HEK293 (cell line): ENCODE data around the gene TAF1B.

Experiments used
- CTCF ChIA-PET: fragments of 350-600 bp; formaldehyde crosslinking; extraction: SDS; loops from one replicate; lab custom pipeline; 2021; ENCODE audit warnings: antibody characterized with exemption; lab: Yijun Ruan, JAX
- POLR2A ChIA-PET: fragments of 300-600 bp; formaldehyde crosslinking; extraction: SDS; loops from one replicate; lab custom pipeline; 2020; ENCODE audit warnings: antibody characterized with exemption, inconsistent platforms; lab: Yijun Ruan, JAX
- H3K27ac ChIP-seq: fragments of 200-500 bp; sonication (Bioruptor generic); 2 replicates; pipeline ENCODE4 v1.5.1; 2014; ENCODE audit warnings: low read depth, low read length, control low read depth, inconsistent platforms; ENCODE audit errors: extremely low read depth
- H3K36me3 ChIP-seq, 2 experiments: fragments of 200-500 bp in 1 of 2; sonication (Bioruptor generic) in 1 of 2; 1 replicate in 1 of 2; 2 replicates in 1 of 2; pipeline ENCODE4 v1.5.1; 2014 to 2017; ENCODE audit warnings: inconsistent platforms in 2 of 2, low read length in 2 of 2; ENCODE audit not compliant: control insufficient read depth in 2 of 2, insufficient read depth in 1 of 2
- H3K4me1 ChIP-seq: fragments of 200-500 bp; sonication (Bioruptor generic); 2 replicates; pipeline ENCODE4 v1.5.1; 2014; ENCODE audit warnings: mild to moderate bottlenecking, low read length, inconsistent platforms; ENCODE audit not compliant: control insufficient read depth, insufficient read depth
- H3K4me3 ChIP-seq: 2 replicates; pipeline ENCODE4 v1.5.1; 2011; ENCODE audit warnings: low read depth, mild to moderate bottlenecking, control low read depth, low read length, moderate library complexity
- H3K9me3 ChIP-seq: fragments of 200-500 bp; sonication (Bioruptor generic); 2 replicates; pipeline ENCODE4 v1.5.1; 2014; ENCODE audit warnings: low read depth, low read length, inconsistent platforms; ENCODE audit not compliant: control insufficient read depth, insufficient read depth
- ELK4 ChIP-seq: IDR thresholded peaks from 2 replicates; pipeline ENCODE4 v1.6.1; 2011; ENCODE audit warnings: mild to moderate bottlenecking, low read depth, low read length, borderline replicate concordance
- GLIS1 ChIP-seq: fragments of 450-650 bp; formaldehyde crosslinking; IDR thresholded peaks from 2 replicates; pipeline ENCODE4 v1.5.1; 2016; ENCODE audit warnings: missing biosample characterization, missing genetic modification characterization
- PRDM1 ChIP-seq: fragments of 450-650 bp; formaldehyde crosslinking; IDR thresholded peaks from 2 replicates; pipeline ENCODE4; 2016; ENCODE audit warnings: missing biosample characterization, missing genetic modification characterization
- PRDM6 ChIP-seq: fragments of 450-650 bp; formaldehyde crosslinking; IDR thresholded peaks from 2 replicates; pipeline ENCODE4 v1.5.1; 2017; ENCODE audit warnings: missing biosample characterization, missing genetic modification characterization
- SCRT1 ChIP-seq: fragments of 450-650 bp; formaldehyde crosslinking; IDR thresholded peaks from 2 replicates; pipeline ENCODE4 v1.5.1; 2016; ENCODE audit warnings: missing biosample characterization, missing genetic modification characterization, borderline replicate concordance
- SCRT2 ChIP-seq: fragments of 450-650 bp; formaldehyde crosslinking; IDR thresholded peaks from 2 replicates; pipeline ENCODE4 v1.5.1; 2016; ENCODE audit warnings: missing biosample characterization, missing genetic modification characterization
- TCF7L2 ChIP-seq: IDR thresholded peaks from 2 replicates; pipeline ENCODE4 v1.6.1; 2011; ENCODE audit warnings: low read depth, mild to moderate bottlenecking, inconsistent platforms, low read length, moderate library complexity, borderline replicate concordance
- ZBTB1 ChIP-seq: fragments of 450-650 bp; formaldehyde crosslinking; IDR thresholded peaks from 2 replicates; pipeline ENCODE4 v1.5.1; 2016; ENCODE audit warnings: missing biosample characterization, missing genetic modification characterization
- ZBTB7A ChIP-seq: fragments of 450-650 bp; formaldehyde crosslinking; IDR thresholded peaks from 2 replicates; pipeline ENCODE4 v1.5.1; 2016; ENCODE audit warnings: low read depth, missing biosample characterization, missing genetic modification characterization
- ZFP69B ChIP-seq: fragments of 450-650 bp; formaldehyde crosslinking; IDR thresholded peaks from 2 replicates; pipeline ENCODE4 v1.5.1; 2016; ENCODE audit warnings: missing biosample characterization, missing genetic modification characterization
- ZNF140 ChIP-seq: fragments of 450-650 bp; formaldehyde crosslinking; IDR thresholded peaks from 2 replicates; pipeline ENCODE4 v1.5.1; 2016; ENCODE audit warnings: missing biosample characterization, missing genetic modification characterization
- ZNF148 ChIP-seq: fragments of 450-650 bp; formaldehyde crosslinking; IDR thresholded peaks from 2 replicates; pipeline ENCODE4 v1.5.0; 2017; ENCODE audit warnings: missing biosample characterization, missing genetic modification characterization, borderline replicate concordance
- ZNF248 ChIP-seq: fragments of 450-650 bp; formaldehyde crosslinking; IDR thresholded peaks from 2 replicates; pipeline ENCODE4 v1.5.1; 2017; ENCODE audit warnings: missing biosample characterization, missing genetic modification characterization
- ZNF266 ChIP-seq: fragments of 450-650 bp; formaldehyde crosslinking; IDR thresholded peaks from 2 replicates; pipeline ENCODE4 v1.5.1; 2016; ENCODE audit warnings: missing biosample characterization, missing genetic modification characterization, low read depth
- ZNF37A ChIP-seq: fragments of 450-650 bp; IDR thresholded peaks from 2 replicates; pipeline ENCODE4 v1.5.1; 2018; ENCODE audit warnings: missing biosample characterization, missing genetic modification characterization
- ZNF398 ChIP-seq: fragments of 450-650 bp; formaldehyde crosslinking; IDR thresholded peaks from 2 replicates; pipeline ENCODE4 v1.5.1; 2017; ENCODE audit warnings: missing biosample characterization, missing genetic modification characterization
- ZNF423 ChIP-seq: fragments of 450-650 bp; formaldehyde crosslinking; IDR thresholded peaks from 2 replicates; pipeline ENCODE4 v1.5.1; 2016; ENCODE audit warnings: missing biosample characterization, missing genetic modification characterization
- ZNF473 ChIP-seq: fragments of 450-650 bp; formaldehyde crosslinking; IDR thresholded peaks from 2 replicates; pipeline ENCODE4 v1.5.1; 2017; ENCODE audit warnings: missing biosample characterization, missing genetic modification characterization
- ZNF785 ChIP-seq: fragments of 450-650 bp; formaldehyde crosslinking; IDR thresholded peaks from 2 replicates; pipeline ENCODE4 v1.5.1; 2016; ENCODE audit warnings: missing biosample characterization, missing genetic modification characterization
- ZSCAN5A ChIP-seq: fragments of 450-650 bp; formaldehyde crosslinking; IDR thresholded peaks from 2 replicates; pipeline ENCODE4 v1.5.1; 2016; ENCODE audit warnings: missing biosample characterization, missing genetic modification characterization
- TF ChIP-seq, protein P1 (sequence below): fragments of 450-650 bp; formaldehyde crosslinking; IDR thresholded peaks from 2 replicates; pipeline ENCODE4 v1.5.1; 2017; ENCODE audit warnings: missing biosample characterization, missing genetic modification characterization
- TF ChIP-seq, protein P2 (sequence below): fragments of 450-650 bp; formaldehyde crosslinking; IDR thresholded peaks from 2 replicates; pipeline ENCODE4 v1.5.1; 2016; ENCODE audit warnings: missing biosample characterization, missing genetic modification characterization

Gene TAF1B

DNA sequence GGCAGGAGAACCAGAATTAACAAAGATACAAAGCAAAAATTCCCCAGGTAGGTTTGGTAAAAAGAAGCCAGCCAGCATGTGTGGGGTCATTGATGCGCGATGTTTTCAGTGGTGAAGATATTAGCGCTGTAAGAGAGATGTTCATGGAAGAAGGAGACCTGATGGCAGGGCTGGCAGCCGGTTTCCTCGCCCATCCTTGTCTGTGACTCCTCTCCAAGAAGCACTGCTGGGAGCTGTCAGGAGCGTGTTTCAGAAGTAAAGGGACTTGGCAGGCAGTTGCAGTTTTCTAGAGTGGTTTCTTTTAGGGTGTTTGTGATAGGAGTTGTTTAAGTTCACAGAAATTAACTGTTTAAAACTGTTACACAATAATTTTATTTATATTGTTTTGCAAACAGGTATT is 24.6 kb downstream of the TAF1B start (continued):
- no peak for TF ChIP-seq GLIS1
- no peak for TF ChIP-seq PRDM1 (tag by site-specific recombination)

GRCh38 chr2:9873337-9873736 is 30.1 kb downstream of the TAF1B start:
- Histone ChIP-seq H3K9me3 (no peaks in the 10 kb centered on the region), H3K4me1 (no peaks in the 10 kb centered on the region), H3K27ac (no peak overlapping the region), H3K4me3 (no peak overlapping the region), H3K36me3 (peaks cover 43 to 84% of the 10 kb centered on the region in 2 experiments)
- ChIA-PET CTCF (no interaction called here), POLR2A (no interaction called here)
- TF ChIP-seq SCRT2 (peak; percentile 53), ZFP69B (tag by site-specific recombination) (no peak)

DNA sequence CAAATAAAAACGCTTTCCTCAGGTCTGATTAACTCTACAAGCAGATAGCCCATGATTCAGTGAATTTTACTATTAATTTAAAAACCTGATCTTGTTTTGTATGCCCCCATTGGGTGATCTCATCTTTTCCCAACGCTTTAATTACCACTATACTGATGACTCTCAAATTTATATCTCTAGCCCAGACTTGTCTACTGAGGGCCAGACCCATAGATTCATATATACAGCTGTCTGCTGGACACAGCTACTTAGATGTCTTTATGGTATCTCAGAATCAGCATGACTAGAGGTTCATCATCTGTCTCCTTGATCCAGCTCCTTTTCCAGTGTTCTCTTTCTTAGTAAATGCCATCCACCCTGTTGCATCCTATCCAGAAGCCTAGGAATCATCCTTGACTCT is 33.8 kb downstream of the TAF1B start:
- ChIA-PET CTCF (interaction anchor here (0.5 kb wide), 1 partner anchor 173 kb away, joined by 3 read pairs; no protein-coding TSS in a partner anchor), POLR2A (no interaction called here)
- no peak for TF ChIP-seq ZBTB1
- no peak for TF ChIP-seq SCRT1 (tag by site-specific recombination)
- TF ChIP-seq ZSCAN5A = no peak
- TF ChIP-seq ZNF248 = no peak
- TF ChIP-seq TCF7L2 = no peak
- TF ChIP-seq, protein P1, sequence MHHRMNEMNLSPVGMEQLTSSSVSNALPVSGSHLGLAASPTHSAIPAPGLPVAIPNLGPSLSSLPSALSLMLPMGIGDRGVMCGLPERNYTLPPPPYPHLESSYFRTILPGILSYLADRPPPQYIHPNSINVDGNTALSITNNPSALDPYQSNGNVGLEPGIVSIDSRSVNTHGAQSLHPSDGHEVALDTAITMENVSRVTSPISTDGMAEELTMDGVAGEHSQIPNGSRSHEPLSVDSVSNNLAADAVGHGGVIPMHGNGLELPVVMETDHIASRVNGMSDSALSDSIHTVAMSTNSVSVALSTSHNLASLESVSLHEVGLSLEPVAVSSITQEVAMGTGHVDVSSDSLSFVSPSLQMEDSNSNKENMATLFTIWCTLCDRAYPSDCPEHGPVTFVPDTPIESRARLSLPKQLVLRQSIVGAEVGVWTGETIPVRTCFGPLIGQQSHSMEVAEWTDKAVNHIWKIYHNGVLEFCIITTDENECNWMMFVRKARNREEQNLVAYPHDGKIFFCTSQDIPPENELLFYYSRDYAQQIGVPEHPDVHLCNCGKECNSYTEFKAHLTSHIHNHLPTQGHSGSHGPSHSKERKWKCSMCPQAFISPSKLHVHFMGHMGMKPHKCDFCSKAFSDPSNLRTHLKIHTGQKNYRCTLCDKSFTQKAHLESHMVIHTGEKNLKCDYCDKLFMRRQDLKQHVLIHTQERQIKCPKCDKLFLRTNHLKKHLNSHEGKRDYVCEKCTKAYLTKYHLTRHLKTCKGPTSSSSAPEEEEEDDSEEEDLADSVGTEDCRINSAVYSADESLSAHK (tag by site-specific recombination) = no peak
- no peak for TF ChIP-seq ELK4
- TF ChIP-seq PRDM6 (tag by site-specific recombination) = no peak
- no peak for TF ChIP-seq ZNF37A (tag by site-specific recombination)
- no peak for TF ChIP-seq ZNF785 (tag by site-specific recombination)
- TF ChIP-seq, protein P2, sequence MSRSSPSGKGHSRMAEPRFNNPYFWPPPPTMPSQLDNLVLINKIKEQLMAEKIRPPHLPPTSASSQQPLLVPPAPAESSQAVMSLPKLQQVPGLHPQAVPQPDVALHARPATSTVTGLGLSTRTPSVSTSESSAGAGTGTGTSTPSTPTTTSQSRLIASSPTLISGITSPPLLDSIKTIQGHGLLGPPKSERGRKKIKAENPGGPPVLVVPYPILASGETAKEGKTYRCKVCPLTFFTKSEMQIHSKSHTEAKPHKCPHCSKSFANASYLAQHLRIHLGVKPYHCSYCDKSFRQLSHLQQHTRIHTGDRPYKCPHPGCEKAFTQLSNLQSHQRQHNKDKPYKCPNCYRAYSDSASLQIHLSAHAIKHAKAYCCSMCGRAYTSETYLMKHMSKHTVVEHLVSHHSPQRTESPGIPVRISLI (tag by site-specific recombination) = no peak
- TF ChIP-seq ZNF148 (tag by site-specific recombination) = no peak
- no peak for TF ChIP-seq ZNF423 (tag by site-specific recombination)
- no peak for TF ChIP-seq ZBTB7A (tag by site-specific recombination)
- no peak for TF ChIP-seq ZNF398
- TF ChIP-seq PRDM1 (tag by site-specific recombination) = no peak
- TF ChIP-seq ZNF473 (tag by site-specific recombination) = no peak
- TF ChIP-seq ZNF266 (tag by site-specific recombination) = no peak
- no peak for TF ChIP-seq ZNF140 (tag by site-specific recombination)
- Histone ChIP-seq H3K4me3 (no peak overlapping the region), H3K4me1 (no peaks in the 10 kb centered on the region), H3K36me3 (peaks cover 27 to 88% of the 10 kb centered on the region in 2 experiments), H3K27ac (no peak overlapping the region), H3K9me3 (no peaks in the 10 kb centered on the region)
